GM12872 (cell line): Measurements from ENCODE around the gene DENND2D.

Experiments
- TF ChIP-seq, protein P1 (sequence below): IDR thresholded peaks from 3 replicates; pipeline ENCODE4 v1.5.1; 2011; ENCODE audit warnings: low read depth, mild to moderate bottlenecking, low read length, moderate library complexity; ENCODE audit not compliant: insufficient read depth

Gene DENND2D

DNA sequence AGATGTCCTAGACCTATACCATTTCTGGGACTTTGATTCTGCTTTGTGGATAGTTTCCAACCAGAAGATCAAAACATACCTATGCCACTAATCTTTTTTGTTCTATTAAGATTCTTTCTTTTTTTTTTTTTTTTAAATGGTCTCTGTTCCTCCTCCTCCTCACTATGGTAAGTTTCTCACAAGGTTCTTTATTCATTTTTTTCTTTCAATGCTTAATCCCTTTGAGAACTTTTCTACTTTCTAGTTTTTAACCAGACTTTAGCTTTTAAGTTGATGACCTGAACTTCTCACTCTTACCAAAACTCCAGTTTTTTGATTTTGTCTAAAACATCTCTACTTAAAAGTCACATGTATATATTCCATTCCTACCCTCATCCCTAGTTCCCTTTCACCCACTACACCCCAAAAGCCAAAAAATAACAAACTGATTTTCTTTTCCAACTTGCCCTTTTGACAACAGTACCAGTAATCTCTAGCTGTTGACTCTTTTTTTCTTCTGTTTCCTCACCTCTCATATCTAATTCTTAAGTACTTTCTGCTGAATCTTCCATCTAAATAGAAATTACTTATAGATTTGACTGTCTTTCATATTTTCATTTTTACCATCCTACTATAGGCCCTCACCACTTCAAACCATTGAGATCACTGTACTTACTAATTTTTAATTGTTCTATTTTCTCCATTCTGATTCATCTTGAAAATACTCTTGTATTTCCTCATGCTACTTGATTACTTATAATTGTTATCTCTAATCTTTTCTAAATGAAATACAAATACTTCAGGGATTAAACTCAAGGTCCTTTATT lies 54.3 kb downstream of the DENND2D start:
- TF ChIP-seq, protein P1, sequence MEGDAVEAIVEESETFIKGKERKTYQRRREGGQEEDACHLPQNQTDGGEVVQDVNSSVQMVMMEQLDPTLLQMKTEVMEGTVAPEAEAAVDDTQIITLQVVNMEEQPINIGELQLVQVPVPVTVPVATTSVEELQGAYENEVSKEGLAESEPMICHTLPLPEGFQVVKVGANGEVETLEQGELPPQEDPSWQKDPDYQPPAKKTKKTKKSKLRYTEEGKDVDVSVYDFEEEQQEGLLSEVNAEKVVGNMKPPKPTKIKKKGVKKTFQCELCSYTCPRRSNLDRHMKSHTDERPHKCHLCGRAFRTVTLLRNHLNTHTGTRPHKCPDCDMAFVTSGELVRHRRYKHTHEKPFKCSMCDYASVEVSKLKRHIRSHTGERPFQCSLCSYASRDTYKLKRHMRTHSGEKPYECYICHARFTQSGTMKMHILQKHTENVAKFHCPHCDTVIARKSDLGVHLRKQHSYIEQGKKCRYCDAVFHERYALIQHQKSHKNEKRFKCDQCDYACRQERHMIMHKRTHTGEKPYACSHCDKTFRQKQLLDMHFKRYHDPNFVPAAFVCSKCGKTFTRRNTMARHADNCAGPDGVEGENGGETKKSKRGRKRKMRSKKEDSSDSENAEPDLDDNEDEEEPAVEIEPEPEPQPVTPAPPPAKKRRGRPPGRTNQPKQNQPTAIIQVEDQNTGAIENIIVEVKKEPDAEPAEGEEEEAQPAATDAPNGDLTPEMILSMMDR = no peak

DNA sequence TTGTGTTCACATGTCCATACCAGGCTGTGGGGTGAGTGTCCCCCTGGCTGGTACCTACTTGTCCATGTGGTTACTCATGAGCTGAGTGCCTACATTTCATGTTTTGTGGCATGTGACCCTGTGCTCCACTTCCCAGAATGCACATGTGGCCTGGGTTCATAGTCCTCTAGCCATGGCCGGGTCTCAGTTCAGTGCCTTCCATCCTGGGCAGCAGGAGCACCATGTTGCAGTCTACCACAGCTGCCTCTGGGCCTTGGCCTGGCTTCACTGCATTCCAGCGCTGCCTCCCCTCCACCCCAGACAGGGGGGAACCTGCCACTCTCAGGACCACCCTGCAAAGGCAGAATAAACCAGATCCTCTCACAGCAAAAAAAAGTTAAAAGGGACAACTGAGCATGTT lies 54.9 kb downstream of the DENND2D start:
- TF ChIP-seq, protein P1 = no peak

DNA sequence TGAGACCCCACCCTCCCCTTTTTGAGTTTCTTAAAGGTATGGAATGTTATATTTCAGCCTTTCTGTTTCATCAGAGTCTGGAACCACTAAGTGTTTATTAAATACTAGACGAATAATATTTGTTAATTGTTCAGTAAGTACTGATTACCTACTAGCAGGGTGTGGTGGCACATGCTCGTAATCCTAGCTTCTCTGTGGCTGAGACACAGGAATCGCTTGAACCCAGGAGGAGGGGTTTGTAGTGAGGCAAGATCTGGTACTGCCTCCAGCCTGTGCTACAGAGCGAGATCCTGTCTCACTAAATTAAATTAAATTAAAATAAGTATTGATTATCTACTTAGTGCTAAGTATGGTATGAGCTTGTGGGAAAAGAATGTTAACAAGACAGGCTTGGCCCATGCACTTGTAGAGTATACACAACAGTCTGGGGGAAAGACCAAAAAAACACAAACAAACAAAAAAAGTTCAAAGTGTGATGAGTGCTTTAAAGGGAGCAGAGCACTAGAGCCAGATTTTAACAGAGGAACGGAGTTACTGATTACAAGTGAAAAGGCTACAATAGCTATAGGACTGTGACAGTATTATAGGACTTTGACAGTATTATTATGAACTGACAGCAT lies 58.0 kb downstream of the DENND2D start:
- TF ChIP-seq, protein P1 = no peak

DNA sequence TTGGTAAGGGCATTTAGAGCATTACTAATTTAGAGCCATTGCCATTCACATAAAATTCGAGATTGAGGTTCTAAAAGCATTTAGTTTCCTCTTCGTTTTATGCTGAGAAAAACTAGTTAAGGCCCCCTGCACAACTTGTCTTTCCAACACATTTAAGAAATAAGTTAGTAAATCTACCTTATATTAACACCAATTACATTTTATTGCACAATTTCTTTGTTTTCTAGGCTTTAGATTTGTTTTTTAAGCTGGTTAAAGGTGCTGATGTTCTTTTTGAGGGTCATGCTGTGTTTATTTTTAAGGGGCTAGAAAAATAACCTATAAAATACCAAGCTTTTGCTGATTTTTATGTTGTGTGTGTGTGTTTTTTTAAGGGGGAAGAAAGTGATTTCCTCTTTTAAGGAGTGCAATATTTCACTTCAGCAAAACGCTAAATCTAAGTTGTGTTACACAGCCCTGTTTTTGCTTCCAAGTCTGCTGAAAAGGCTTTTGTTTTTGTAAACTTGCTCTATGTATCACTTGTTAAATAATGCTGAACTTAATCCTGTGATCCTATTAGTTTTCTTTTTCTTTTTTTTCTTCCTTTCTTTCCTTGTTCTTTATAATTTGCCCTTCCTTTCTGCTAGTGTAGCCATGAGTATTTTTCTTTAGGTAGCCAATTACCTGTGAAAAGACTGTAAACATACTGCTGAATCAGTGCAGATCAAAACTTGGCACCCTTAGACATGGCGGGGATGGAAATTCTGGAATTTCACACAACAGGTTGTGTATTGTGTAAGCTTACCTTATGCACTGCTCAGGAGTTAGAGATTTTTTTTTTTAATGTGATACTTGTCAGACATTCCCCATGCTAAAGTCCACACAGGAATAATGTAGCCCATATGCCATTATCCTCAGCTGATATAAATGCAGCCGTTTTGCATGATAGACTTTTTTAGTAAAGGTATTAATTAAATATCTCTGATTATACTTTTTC lies 58.9 kb downstream of the DENND2D start:
- TF ChIP-seq, protein P1 = no peak

DNA sequence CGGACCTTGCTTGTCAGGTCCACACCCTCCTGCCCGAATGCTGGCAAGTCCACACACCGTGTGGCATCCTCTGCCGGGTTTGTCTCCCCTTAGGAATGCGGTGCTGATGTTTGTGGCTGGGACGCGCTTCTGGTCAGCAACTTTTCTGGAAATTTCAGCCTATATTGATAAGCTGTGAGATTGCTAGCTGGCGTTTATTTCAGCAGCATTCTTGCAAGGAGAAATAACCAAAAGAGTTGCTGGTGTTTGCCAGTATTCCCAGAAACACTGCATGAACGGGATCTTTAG lies 59.8 kb downstream of the DENND2D start:
- TF ChIP-seq, protein P1 = no peak

DNA sequence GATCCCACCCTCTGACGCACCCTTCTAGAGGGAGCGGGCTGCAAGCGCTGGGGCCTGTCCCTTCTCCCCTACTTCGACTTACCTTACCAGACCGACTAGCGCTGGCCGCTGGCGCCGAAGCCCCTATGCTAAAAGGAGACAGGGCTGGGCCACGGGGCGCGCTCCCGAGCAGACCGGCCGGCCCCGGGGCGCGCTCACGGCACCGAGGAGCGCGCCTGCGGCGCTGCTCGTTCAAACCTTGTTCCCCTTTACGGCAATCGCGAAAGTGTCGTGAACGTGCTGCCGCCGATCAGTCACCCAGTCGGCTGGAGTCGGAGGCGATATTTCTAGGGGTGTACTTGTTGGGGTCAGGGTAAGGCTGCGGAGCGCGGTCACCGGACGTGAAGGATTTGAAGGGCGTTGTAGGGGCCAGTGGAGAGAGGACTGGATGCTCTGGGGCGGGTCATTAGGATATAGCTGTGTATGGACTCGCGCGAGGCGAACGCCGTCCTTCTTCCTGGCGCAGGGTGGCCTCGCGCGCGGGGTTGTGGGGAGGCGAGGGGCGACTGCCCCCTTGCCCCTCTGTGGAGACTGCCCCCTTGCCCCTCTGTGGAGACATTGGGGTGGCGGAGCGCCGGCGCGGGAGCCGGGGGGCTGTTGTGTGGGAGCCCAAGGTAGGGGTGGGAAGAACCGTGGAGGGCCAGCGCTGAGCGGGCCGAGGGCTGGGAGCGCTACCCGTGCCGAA lies 60.3 kb downstream of the DENND2D start, which contains the start of the genes CEPT1 and DRAM2:
Gene CEPT1, plus strand, starts transcription at position 268 of the 724 bp plus-strand sequence. CDS start 7,492 bp downstream, outside the sequence.
Gene DRAM2, minus strand, starts transcription at position 138 of the 724 bp plus-strand sequence. CDS start 8,539 bp downstream, outside the sequence.
- TF ChIP-seq, protein P1 = no peak
